Measurements from ENCODE around the gene ZNF611. TPM values are rescaled to one million over a fixed set of nuclear protein-coding genes. Genes with fewer than 3 reads are reported as not detected.
"Not testable (repeated sequence)": the region's sequence is repeated elsewhere in the genome, so short reads cannot be mapped to it uniquely, and the experiment has no call there.

Gene ZNF611
- total RNA-seq, 1 donor from 2014 or later: 19.9 TPM

DNA sequence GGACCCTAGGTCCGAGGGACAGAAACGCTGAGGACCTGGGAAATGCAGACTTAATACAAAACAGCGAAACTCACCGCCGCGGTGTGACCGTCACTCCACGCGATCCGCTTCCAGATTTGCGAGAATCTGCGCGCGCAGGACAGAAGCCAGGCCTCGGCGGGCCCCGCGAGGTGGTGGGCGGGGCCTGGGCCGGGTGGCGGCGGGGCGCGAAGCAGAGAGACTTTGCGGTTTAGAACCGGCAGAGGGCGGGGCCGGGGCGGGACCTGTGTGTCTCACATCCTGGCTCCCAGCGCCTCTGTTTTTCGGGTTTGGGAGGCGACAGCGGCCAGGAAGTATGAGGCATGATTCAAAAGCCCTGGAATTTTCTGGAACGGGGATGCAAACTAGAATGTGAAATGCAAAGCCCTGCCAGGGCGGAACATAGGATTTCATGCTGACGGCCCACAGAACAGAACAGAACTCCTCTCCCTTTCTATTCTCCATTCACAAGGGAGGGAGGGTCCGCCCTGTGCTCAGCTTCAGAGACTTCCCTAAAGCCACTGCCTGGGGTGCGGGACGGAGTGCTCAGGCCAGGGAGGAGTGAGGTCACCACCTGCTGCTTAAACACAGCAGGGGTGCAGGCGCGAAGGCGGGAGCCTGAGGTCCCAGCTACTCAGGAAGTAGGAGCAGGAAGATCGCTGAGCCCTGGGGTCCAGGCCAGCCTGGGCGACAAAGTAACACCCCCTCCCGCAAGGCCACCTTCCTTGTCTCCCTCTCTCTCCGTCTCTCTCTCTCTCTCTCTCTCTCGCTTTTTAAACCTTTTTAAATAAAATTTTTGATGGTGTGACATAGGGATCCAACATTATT lies 44.3 kb downstream of the ZNF611 start:
- H3K4me2 ChIP-seq: peak overlapping the region; percentile 76
- Mint-ChIP-seq H3K36me3 (peaks cover 9% of the 10 kb centered on the region), H3K4me1 (peaks cover 19% of the 10 kb centered on the region), H3K9me3 (peaks cover 25% of the 10 kb centered on the region), H3K27ac (peak overlapping the region; percentile 98), H3K27me3 (ENCODE audit: insufficient read depth, low read depth) (no peaks in the 10 kb centered on the region), H3K4me3 (peak overlapping the region; percentile 93)
- DNase-seq (ENCODE audit: low spot score): peak; percentile 95
- peak overlapping the region; percentile 80 for H2AFZ ChIP-seq (replicated peaks)
- no peaks in the 10 kb centered on the region for H3K27me3 ChIP-seq
- H3K9me3 ChIP-seq (ENCODE audit: low read depth): no peaks in the 10 kb centered on the region
- peaks cover 13% of the 10 kb centered on the region for H3K4me1 ChIP-seq
- TF ChIP-seq EZH2phosphoT487 (IDR thresholded peaks at IDR 0.05): no peak
- TF ChIP-seq, protein P1, sequence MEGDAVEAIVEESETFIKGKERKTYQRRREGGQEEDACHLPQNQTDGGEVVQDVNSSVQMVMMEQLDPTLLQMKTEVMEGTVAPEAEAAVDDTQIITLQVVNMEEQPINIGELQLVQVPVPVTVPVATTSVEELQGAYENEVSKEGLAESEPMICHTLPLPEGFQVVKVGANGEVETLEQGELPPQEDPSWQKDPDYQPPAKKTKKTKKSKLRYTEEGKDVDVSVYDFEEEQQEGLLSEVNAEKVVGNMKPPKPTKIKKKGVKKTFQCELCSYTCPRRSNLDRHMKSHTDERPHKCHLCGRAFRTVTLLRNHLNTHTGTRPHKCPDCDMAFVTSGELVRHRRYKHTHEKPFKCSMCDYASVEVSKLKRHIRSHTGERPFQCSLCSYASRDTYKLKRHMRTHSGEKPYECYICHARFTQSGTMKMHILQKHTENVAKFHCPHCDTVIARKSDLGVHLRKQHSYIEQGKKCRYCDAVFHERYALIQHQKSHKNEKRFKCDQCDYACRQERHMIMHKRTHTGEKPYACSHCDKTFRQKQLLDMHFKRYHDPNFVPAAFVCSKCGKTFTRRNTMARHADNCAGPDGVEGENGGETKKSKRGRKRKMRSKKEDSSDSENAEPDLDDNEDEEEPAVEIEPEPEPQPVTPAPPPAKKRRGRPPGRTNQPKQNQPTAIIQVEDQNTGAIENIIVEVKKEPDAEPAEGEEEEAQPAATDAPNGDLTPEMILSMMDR (IDR thresholded peaks at IDR 0.05): peak; percentile 29
- TF ChIP-seq EZH2 (IDR thresholded peaks at IDR 0.05): peak; percentile 34
- H3K79me2 ChIP-seq (ENCODE audit: low read depth): peaks cover 19% of the 10 kb centered on the region
- no peak overlapping the region for H3K27ac ChIP-seq
- no peaks in the 10 kb centered on the region for H3K36me3 ChIP-seq
- H3F3A ChIP-seq (ENCODE audit: low read depth): peaks cover 36% of the 10 kb centered on the region
- peak overlapping the region; percentile 59 for H3K4me3 ChIP-seq
- no peaks in the 10 kb centered on the region for H4K20me1 ChIP-seq (ENCODE audit: low read depth)
- H3K9ac ChIP-seq: no peak overlapping the region

DNA sequence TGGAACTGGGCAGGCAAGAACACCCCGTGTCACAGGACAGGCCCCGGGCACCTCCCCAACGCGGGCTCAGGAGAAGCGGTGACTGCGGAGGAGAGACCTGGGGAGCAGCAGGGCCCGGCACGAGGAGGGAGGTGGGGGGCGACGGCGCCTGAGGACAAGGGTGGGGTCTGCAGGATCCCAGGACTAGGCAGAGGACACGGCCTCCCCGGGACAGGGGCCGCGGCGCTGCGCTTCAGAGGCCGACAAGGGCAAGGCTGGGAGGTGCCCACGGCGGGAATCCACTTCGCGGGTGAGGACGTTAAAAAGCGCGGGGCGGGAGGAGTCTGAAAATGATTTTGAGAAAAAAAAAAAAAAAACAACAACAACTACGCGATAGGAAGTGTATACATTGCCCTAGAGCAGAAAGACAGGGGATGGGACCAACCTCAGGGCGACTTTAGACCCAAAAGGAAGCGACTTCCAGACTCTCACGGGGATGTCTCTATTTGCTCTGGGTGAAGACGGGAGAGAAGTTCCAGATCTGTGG lies 44.9 kb downstream of the ZNF611 start:
- H3K27ac Mint-ChIP-seq: peak overlapping the region; percentile 82
- peaks cover 14% of the 10 kb centered on the region for H3K36me3 Mint-ChIP-seq
- H3K4me1 ChIP-seq: peaks cover 13% of the 10 kb centered on the region
- H2AFZ ChIP-seq (replicated peaks): peak overlapping the region; percentile 80
- H3K27ac ChIP-seq: no peak overlapping the region
- peak overlapping the region; percentile 59 for H3K4me3 ChIP-seq
- H3K27me3 Mint-ChIP-seq (ENCODE audit: insufficient read depth, low read depth): no peaks in the 10 kb centered on the region
- peak overlapping the region; percentile 76 for H3K4me2 ChIP-seq
- H3K9ac ChIP-seq: peak overlapping the region; percentile 22
- H3K27me3 ChIP-seq: no peaks in the 10 kb centered on the region
- peak overlapping the region; percentile 93 for H3K4me3 Mint-ChIP-seq
- no peaks in the 10 kb centered on the region for H4K20me1 ChIP-seq (ENCODE audit: low read depth)
- H3K9me3 ChIP-seq (ENCODE audit: low read depth): no peaks in the 10 kb centered on the region
- H3K4me1 Mint-ChIP-seq: peaks cover 19% of the 10 kb centered on the region
- no peaks in the 10 kb centered on the region for H3K36me3 ChIP-seq
- peak; percentile 44 for DNase-seq (ENCODE audit: low spot score)
- H3K9me3 Mint-ChIP-seq: peaks cover 28% of the 10 kb centered on the region
- TF ChIP-seq, protein P1 (IDR thresholded peaks at IDR 0.05): no peak
- TF ChIP-seq EZH2phosphoT487 (IDR thresholded peaks at IDR 0.05) (no peak), EZH2 (IDR thresholded peaks at IDR 0.05) (peak; percentile 40)
- peaks cover 36% of the 10 kb centered on the region for H3F3A ChIP-seq (ENCODE audit: low read depth)
- peaks cover 19% of the 10 kb centered on the region for H3K79me2 ChIP-seq (ENCODE audit: low read depth)

DNA sequence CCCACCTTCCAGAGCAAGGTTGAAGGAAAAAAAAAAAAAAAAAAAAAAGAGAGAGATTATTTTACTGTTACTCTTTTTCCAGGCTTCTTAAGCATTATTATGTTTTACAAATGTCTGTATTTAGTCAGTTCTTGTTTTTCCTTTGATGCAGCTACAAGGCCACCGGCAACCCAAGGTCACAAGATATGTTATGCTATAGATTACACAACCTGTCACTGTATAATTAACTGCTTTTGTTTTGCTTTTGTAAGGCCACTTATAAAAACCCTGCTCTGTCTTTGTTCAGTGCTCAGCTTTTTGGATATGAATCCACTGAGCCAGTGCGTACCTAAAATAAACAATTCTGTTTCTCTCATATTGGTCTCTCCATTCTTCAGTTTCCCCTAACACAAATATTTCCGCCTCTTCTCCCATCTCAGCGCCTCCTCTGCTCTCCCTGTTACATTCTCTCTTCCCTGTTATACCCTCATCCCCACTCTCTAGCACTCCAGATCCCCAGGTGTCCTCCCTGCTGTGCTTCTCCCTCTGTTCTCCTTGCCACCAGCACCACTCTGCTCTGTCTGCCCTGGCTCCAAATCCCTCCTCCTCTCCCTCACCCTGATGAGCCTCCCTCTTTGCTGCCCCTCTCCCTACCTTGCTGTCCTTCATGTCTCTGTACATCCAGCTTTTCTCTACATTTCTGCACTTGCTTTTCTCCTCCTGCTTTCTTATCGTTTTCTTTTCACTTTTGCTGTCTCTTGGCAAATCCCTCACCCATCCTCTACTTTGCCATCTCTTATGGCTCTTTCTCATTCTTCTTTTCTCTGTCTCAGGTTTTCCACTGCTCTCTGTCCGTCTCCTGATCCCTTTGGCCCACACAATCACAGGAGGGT lies 45.7 kb downstream of the ZNF611 start:
- Histone ChIP-seq H3K9ac (peak overlapping the region; percentile 22), H3K79me2 (ENCODE audit: low read depth) (peaks cover 19% of the 10 kb centered on the region), H3K4me1 (peaks cover 13% of the 10 kb centered on the region), H3F3A (ENCODE audit: low read depth) (peaks cover 36% of the 10 kb centered on the region), H2AFZ (replicated peaks) (peak overlapping the region; percentile 80), H3K4me2 (peak overlapping the region; percentile 76), H3K4me3 (peak overlapping the region; percentile 59)
- H3K9me3 ChIP-seq (ENCODE audit: low read depth); H3K27ac ChIP-seq; H3K27me3 Mint-ChIP-seq (ENCODE audit: insufficient read depth, low read depth); H3K36me3 ChIP-seq; H3K27me3 ChIP-seq; H4K20me1 ChIP-seq (ENCODE audit: low read depth); DNase-seq (ENCODE audit: low spot score): not testable (repeated sequence)
- H3K4me1 Mint-ChIP-seq: peaks cover 19% of the 10 kb centered on the region
- peaks cover 31% of the 10 kb centered on the region for H3K9me3 Mint-ChIP-seq
- peaks cover 18% of the 10 kb centered on the region for H3K36me3 Mint-ChIP-seq
- H3K27ac Mint-ChIP-seq: peak overlapping the region; percentile 48
- H3K4me3 Mint-ChIP-seq: peak overlapping the region; percentile 93
